Kidney capillary endothelial cell (primary cell): ENCODE measurements around the gene MCM3AP.
A peak's percentile ranks its signal among the peaks of the same experiment; 100 is the strongest.
"Not testable (repeated sequence)": the region's sequence is repeated elsewhere in the genome, so short reads cannot be mapped to it uniquely, and the experiment has no call there.

Source experiments
- DNase-seq: peaks from one replicate; pipeline ENCODE4 v3.0.0-alpha.2; 2018; ENCODE audit warnings: low spot score

MCM3AP gene

GRCh38 chr21:46200877-46201803, 84.3 kb downstream of the MCM3AP start:
- DNase-seq: not testable (repeated sequence)

- DNase-seq: no peak
Observed at GRCh38 chr21:46199436-46200373, 85.7 kb downstream of the MCM3AP start.

- no peak for DNase-seq
Observed at GRCh38 chr21:46196733-46197132, 88.7 kb downstream of the MCM3AP start.

- DNase-seq: no peak
Observed at GRCh38 chr21:46195595-46196195, 89.7 kb downstream of the MCM3AP start.

DNA sequence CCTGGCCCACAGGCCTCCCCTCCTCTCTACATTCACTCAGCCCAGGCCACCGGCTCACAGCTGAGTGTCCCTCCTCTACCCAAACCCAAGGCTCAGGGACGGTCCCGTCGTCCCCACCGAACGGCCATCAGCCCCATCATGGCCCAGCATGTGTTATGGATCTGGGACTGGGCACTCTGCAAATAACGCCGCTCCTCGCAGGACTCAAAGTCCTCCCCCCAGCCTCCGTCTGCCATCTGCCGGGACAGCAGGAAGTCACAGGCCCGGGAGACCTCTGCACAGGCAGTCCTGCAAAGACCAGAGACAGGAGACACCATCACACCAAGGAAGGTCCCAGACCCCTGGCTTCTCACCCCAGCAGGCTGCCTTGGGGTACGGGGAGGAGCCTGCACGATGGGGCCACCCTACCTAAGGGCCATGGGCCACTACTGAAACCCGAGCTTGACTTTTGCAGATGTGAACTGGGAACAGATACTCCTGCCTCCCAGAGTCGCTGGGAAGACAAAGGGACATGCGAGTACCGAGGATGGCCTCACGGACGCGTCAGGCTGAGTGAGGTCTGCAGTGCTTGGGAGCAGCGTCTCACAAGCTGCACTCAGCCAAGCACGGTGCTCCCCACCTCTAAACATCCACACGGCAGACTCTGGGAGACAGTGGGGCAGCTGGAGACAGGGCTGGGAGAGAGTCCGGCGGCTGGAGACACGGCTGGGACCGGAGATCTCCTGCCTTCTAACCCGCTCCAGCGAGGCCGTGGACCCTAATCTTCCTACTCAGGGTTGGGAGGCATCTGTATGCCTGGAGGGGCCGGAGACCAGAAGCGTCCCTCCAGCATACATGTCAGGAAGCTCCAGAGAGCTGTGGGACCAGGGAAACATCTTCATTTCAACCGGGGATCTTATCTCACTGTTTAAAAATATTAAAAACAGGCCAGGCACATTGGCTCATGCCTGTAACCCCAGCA, 90.8 kb downstream of the MCM3AP start:
- no peak for DNase-seq

- DNase-seq: no peak
Observed at GRCh38 chr21:46193829-46194373, 91.5 kb downstream of the MCM3AP start.

DNA sequence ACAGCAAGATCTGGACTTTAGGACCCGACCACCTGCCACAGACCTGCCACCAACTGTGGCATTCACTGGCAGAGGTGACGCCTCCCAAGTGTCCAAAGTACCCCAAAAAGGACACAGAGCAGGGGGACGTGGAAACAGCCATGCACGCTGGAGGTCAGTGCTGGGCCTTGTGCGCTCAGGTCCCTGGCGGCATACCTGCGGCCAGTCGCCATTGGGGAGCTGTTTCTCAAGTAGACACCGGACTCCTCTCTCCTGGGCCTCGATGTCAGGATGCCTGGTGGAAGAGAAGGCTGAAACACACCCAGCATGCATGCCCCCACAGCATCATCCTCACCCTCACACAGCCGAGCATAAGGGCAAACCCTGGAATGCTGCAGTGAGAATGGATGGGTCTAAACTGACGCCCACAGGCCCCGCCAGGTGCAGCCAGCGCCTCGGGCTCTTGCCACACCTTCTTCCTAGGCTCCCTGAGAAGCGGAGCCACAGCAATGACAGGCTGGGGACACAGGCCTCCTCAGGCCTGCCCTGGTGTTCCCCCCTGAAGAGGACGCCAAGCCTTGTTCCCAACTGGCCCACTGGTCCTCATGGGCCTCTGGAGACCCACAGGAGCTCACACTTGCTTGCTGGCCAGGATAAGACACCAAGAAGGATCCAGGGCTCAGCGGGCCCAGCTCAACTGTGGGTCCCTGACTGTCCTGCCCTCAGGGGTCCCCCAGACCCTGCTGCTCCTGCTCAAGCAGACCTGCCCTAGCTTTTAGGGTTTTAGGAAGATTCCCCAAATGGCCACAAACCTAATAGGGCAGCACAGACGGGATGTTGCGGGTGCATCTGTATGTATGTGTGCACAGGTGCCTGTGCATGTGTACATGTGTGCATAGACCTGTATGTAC, 93.5 kb downstream of the MCM3AP start:
- no peak for DNase-seq

GRCh38 chr21:46191257-46191685, 94.1 kb downstream of the MCM3AP start:
- DNase-seq: peak; percentile 52

GRCh38 chr21:46190491-46191131, 94.8 kb downstream of the MCM3AP start:
- DNase-seq: no peak

GRCh38 chr21:46189959-46190490, 95.4 kb downstream of the MCM3AP start:
- DNase-seq: no peak

DNA sequence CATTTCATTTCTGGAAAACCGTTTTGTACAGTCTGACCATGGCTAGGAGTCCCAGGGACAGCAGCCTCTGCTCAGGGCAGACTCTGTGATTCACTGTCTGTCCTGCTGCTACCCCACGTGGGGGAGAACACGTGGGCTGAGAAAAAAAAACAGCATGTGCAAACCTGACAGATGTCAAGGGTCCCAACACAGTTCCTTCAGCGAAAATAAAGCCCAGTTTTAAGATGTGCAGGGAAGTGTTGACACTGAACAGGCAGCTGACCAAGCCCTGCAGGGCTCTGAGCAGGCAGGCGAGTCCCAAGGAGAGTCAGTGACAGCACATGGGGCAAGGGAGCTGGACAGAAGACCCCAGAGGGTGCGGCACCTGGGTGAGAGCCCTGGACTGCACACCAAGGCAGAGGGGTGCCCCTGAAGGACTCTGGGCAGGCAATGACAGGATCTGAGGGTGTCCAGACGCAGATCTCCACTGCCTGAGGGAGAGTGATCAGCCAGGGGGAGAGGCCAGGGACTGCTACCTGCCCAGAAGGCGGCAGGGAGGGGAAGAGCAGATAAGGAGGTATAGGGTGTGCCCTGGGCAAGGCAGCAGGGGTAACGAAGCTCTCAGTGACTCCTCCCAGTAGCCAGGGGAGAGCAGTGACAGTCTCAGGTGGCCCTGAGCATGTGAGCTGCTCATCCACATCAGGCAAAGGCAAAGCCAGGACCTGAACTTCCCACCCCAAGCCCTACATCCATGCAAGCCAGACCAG, 96.0 kb downstream of the MCM3AP start:
- DNase-seq: peak; percentile 55

- DNase-seq: peak; percentile 88
Observed at GRCh38 chr21:46188226-46189212, 96.9 kb downstream of the MCM3AP start.

- no peak for DNase-seq
Observed at GRCh38 chr21:46187814-46188213, 97.6 kb downstream of the MCM3AP start.

DNA sequence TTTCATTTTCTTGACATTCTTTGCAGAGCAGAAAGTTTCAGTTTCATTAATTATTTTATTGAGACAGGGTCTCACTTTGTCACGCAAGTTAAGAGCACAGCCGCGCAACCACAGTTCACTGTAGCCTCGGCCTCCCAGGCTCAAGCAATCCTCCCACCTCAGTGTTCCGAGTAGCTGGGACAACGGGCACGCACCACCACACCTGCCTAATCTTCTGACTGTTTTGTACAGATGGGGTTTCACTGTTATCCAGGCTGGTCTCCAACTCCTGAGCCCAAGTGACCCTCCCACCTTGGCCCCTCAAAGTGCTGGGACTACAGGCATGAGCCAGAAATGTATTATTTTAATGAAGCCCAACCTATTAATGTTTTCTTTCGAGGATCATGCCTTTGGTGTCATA, 98.2 kb downstream of the MCM3AP start:
- no peak for DNase-seq

DNA sequence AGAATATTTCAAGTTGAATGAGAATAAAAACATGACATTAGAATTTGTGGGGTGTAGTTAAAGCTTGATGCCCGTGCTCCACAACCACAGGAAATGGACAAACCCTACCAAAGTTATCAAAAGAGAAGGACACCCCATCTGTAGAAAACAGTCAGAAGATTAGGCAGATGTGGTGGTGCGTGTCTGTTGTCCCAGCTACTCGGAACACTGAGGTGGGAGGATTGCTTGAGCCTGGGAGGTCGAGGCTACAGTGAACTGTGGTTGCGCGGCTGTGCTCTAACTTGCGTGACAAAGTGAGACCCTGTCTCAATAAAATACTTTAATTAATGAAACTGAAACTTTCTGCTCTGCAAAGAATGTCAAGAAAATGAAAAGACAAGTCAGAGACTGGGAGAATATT, 99.7 kb downstream of the MCM3AP start:
- no peak for DNase-seq
